NCI-H2171 (cell line): ENCODE measurements around the gene PDLIM1.
"Not testable (repeated sequence)": the region's sequence is repeated elsewhere in the genome, so short reads cannot be mapped to it uniquely, and the experiment has no call there.

ENCODE experiments used
- DNase-seq: peaks from one replicate; lab custom pipeline; 2025; lab: John Stamatoyannopoulos, UW

The PDLIM1 gene

DNA sequence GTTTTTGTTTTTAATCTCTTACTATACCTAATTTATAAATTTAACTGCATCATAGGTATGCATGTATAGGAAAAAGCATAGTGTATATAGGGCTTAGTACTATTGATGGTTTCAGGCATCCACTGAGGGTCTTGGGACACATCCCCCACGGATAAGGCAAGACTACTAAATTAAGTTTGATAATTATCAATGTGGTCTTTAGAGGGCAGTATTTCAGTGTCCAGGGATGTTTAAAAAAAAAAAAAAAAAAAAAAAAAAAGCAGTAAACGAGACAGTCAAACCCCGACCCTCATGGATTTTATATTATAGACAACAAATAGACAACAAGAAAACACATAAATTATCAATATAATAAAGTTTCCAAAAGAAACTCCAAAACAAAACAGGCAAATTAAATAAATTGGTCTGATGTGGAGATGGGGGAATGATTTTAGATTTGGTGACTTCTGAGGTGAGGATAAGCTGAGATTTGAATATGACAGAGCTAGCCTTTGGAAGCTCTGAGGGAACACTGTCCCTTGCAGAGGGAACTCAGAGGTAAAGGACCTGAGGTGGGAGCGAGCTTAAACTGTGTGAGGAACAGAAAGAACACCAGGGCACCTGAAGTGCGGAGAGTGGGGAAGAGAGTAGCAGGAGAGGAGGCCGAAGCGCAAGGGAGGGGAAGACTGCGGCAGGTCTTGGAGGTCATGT lies 82.0 kb downstream of the PDLIM1 start:
- DNase-seq, result no peak

DNA sequence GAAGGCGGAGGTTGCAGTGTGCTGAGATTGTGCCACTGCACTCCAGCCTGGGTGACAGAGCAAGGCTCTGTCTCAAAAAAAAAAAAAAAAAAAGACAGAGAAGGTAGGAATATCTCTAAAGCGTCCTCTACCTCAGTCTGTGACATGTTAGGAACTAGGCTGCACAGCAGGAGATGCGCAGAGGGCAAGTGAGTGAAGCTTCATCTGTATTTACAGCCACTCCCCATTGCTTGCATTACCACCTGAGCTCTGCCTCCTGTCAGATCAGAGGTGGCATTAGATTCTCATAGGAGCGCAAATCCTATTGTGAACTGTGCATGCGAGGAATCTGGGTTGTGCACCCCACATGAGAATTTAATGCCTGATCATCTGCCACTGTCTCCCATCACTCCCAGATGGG lies 87.9 kb downstream of the PDLIM1 start:
- not testable (repeated sequence) for DNase-seq

DNA sequence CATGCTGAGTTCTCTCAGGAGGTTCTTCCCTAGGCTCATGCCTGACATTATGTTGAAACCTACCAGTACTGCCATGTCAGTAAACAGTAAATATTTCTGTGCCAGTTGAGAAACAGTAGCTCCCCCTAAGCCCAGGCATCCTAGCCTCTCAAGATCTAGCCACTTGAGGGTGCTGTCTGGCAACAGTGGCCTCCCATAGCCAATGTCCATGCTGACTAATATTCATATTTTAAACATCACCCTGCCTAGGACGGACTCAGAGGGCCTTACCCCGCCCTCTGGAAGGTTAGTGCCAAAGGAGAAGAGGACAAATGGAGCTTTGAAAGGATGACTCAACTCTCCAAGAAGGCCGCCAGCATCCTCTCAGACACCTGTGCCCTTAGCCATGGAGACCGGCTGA lies 89.1 kb downstream of the PDLIM1 start:
- DNase-seq, result no peak

DNA sequence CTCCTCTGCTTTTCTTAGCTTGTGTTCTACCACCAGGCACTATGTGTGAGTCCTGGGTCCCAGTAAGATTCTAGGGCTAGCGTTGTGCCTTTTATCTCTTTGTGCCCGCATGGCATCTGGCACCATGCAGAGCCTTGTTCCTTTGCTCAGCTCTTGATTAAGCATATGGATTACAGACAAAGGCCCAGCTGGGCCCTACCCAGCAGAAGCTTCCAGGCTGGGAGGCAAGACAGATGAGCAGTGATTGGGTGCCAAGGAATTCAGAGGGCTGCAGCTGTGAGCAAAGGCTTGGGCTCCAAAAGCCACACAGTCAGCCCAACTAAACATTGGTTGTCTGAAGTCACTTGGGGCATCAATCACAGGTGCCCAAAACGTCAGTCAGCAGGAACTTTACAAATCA lies 94.8 kb downstream of the PDLIM1 start:
- no peak for DNase-seq

DNA sequence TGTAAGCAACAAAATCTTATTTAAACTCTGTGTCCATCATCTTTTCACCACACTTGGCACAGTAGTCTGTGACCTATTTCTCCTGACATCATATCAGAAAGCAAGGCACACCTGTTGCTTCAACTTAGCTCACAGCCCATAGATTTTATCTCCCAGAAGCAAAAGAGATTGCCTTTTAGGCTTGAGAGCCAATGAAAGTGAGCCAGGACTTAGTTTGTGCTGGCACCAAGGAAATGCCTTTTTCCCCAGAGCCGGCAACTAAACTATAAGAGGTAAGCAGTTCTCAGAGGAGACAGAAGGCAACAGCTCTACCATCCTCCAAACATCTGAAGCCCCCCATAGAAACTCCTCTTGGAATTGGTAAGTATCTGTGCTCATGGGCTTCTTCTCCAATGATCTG lies 96.9 kb downstream of the PDLIM1 start, which contains the start of gene ACSM6:
ACSM6 (plus strand) TSS at position 295 of the 400 bp plus-strand sequence. CDS start 248 bp downstream, outside the sequence.
- no peak for DNase-seq

DNA sequence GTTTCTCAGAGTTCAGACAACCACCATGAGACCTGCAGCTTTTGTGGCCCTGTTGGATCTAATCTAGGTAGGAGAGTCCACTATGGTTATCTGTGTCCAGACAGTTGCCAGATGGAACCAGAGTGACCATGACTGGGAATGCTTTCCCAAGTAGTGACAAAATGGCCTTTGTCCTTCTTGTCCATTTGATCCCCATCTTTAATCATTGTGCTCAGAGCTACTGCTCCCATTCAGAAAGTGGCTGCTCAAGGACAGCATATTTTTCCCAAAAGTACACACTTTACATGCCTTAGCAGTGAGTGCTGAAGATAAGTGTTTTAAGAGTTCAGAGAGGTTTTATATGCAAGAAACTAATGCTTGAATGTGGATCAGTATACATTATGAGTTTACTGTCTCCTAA lies 102.2 kb downstream of the PDLIM1 start:
- DNase-seq, result no peak

DNA sequence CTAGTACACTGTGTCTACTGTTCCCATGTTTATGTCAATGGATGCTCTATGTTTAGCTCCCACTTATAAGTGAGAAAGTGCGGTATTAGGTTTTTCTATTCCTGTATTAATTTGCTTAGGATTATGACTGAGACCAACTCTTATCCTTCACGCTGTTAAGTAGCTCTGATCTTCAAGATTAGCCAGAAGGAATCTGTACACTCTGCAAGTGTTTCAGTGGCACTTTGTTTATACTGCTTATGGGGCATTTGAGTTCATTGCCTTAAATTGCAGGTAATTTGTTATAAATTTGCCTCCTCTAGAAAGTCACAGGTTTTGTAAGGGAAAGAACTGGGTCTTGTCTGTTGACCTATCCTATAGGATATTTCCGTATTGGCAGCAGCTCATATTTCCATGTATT lies 103.2 kb downstream of the PDLIM1 start:
- DNase-seq, result no peak
